ENCODE data around the gene KIAA0586.

DNA sequence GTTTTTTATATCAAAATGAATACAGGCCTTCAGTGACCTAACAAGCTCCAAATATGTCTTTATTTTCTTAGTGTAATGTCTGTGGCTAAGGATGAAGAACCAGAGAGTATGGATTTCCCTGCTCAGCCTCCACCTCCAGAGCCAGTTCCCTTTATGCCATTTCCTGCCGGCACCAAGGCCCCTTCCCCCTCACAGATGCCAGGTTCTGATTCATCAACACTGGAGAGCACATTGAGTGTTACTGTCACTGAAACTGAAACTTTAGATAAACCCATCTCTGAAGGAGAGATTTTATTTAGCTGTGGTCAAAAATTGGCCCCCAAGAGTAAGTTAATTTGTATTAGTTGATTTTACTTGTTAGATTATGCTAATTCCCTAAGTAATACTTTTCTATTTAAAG is 61.0 kb downstream of the KIAA0586 start:
- TF ChIP-seq EZH2 (IDR thresholded peaks at IDR 0.05) (no peak), POLR2AphosphoS5 (IDR thresholded peaks at IDR 0.05; ENCODE audit: borderline replicate concordance, low read depth, low read length) (no peak)

Data from SK-N-MC (cell line).